ENCODE measurements around the gene KCNJ16. TPM values are rescaled to one million over a fixed set of nuclear protein-coding genes. Genes with fewer than 3 reads are reported as not detected.

KCNJ16 gene
- total RNA-seq, 1 donor from 2014 or later: 0.17 TPM

GRCh38 chr17:70153210-70153609 lies 78.2 kb downstream of the KCNJ16 start:
- H3K36me3 Mint-ChIP-seq (ENCODE audit: low read depth): no peaks in the 10 kb centered on the region
- no peak for DNase-seq (ENCODE audit: low spot score)
- peaks cover 2% of the 10 kb centered on the region for H3K27me3 Mint-ChIP-seq (ENCODE audit: low read depth)
- no peak overlapping the region for H3K27ac Mint-ChIP-seq (ENCODE audit: unreplicated experiment)
- H3K9me3 Mint-ChIP-seq (ENCODE audit: low read depth): peaks cover 3% of the 10 kb centered on the region
- TF ChIP-seq, protein P1, sequence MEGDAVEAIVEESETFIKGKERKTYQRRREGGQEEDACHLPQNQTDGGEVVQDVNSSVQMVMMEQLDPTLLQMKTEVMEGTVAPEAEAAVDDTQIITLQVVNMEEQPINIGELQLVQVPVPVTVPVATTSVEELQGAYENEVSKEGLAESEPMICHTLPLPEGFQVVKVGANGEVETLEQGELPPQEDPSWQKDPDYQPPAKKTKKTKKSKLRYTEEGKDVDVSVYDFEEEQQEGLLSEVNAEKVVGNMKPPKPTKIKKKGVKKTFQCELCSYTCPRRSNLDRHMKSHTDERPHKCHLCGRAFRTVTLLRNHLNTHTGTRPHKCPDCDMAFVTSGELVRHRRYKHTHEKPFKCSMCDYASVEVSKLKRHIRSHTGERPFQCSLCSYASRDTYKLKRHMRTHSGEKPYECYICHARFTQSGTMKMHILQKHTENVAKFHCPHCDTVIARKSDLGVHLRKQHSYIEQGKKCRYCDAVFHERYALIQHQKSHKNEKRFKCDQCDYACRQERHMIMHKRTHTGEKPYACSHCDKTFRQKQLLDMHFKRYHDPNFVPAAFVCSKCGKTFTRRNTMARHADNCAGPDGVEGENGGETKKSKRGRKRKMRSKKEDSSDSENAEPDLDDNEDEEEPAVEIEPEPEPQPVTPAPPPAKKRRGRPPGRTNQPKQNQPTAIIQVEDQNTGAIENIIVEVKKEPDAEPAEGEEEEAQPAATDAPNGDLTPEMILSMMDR (IDR thresholded peaks at IDR 0.05): no peak
- no peaks in the 10 kb centered on the region for H3K4me1 Mint-ChIP-seq (ENCODE audit: low read depth)
- H3K4me3 Mint-ChIP-seq (ENCODE audit: unreplicated experiment): no peak overlapping the region

DNA sequence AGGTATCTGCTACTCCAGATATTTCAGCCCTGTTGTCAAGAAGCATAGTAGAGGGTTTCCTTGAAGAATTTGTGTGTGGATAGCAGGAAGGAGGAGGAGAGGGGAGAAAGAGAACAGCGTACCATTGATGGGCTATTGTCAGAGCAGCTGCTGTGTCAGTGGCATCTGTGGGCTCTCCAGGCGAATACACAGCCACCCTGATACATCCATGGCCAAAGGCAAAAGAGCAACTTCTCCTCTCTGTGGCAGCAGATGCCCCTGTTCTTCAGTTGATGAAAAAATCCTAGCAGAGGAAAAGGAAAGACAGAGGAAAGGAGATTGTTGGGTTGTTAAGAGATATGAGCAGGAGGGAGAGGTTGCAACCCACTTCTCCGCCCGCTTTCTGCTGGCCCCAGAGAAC lies 82.1 kb downstream of the KCNJ16 start:
- Mint-ChIP-seq H3K9me3 (ENCODE audit: low read depth) (no peaks in the 10 kb centered on the region), H3K4me3 (ENCODE audit: unreplicated experiment) (no peak overlapping the region), H3K27ac (ENCODE audit: unreplicated experiment) (no peak overlapping the region), H3K36me3 (ENCODE audit: low read depth) (no peaks in the 10 kb centered on the region), H3K4me1 (ENCODE audit: low read depth) (no peaks in the 10 kb centered on the region), H3K27me3 (ENCODE audit: low read depth) (peaks cover 6% of the 10 kb centered on the region)
- TF ChIP-seq, protein P1 (IDR thresholded peaks at IDR 0.05): no peak
- DNase-seq (ENCODE audit: low spot score): no peak

GRCh38 chr17:70158180-70158579 lies 83.2 kb downstream of the KCNJ16 start:
- Mint-ChIP-seq H3K36me3 (ENCODE audit: low read depth) (no peaks in the 10 kb centered on the region), H3K4me1 (ENCODE audit: low read depth) (no peaks in the 10 kb centered on the region), H3K9me3 (ENCODE audit: low read depth) (no peaks in the 10 kb centered on the region), H3K27me3 (ENCODE audit: low read depth) (peaks cover 6% of the 10 kb centered on the region), H3K4me3 (ENCODE audit: unreplicated experiment) (no peak overlapping the region), H3K27ac (ENCODE audit: unreplicated experiment) (no peak overlapping the region)
- DNase-seq (ENCODE audit: low spot score): no peak
- TF ChIP-seq, protein P1 (IDR thresholded peaks at IDR 0.05): no peak

DNA sequence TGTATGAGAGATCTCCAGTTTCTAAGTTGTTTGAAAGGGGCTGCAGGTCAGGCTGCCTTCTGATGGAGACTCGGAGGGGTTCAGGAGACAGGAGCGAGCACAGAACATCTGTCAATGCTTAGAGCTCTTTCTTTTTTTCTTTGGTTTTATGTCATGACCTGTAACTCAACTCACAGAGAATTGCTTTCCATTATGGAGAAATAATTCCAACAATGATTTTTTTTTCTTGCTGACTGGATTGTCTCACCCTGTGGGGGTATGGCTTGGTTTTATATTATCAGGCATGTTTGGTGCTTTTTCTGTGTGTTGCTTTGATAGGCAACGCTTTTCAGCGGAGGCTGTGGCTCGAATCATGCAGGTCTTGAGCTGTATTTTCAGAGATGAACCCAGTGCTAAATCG lies 83.6 kb downstream of the KCNJ16 start:
- Mint-ChIP-seq H3K27ac (ENCODE audit: unreplicated experiment) (no peak overlapping the region), H3K9me3 (ENCODE audit: low read depth) (no peaks in the 10 kb centered on the region), H3K36me3 (ENCODE audit: low read depth) (no peaks in the 10 kb centered on the region), H3K4me1 (ENCODE audit: low read depth) (no peaks in the 10 kb centered on the region), H3K4me3 (ENCODE audit: unreplicated experiment) (no peak overlapping the region), H3K27me3 (ENCODE audit: low read depth) (peaks cover 6% of the 10 kb centered on the region)
- TF ChIP-seq, protein P1 (IDR thresholded peaks at IDR 0.05): no peak
- DNase-seq (ENCODE audit: low spot score): no peak

GRCh38 chr17:70159980-70160379 lies 85.0 kb downstream of the KCNJ16 start:
- TF ChIP-seq, protein P1 (IDR thresholded peaks at IDR 0.05): no peak
- Mint-ChIP-seq H3K4me3 (ENCODE audit: unreplicated experiment) (no peak overlapping the region), H3K27me3 (ENCODE audit: low read depth) (peaks cover 6% of the 10 kb centered on the region), H3K36me3 (ENCODE audit: low read depth) (no peaks in the 10 kb centered on the region), H3K27ac (ENCODE audit: unreplicated experiment) (no peak overlapping the region), H3K9me3 (ENCODE audit: low read depth) (no peaks in the 10 kb centered on the region), H3K4me1 (ENCODE audit: low read depth) (no peaks in the 10 kb centered on the region)
- DNase-seq (ENCODE audit: low spot score): no peak
